Measurements from ENCODE around the gene MINK1. TPM values are rescaled to one million over a fixed set of nuclear protein-coding genes. Genes with fewer than 3 reads are reported as not detected.
"Not testable (repeated sequence)": the region's sequence is repeated elsewhere in the genome, so short reads cannot be mapped to it uniquely, and the experiment has no call there.

The MINK1 gene
- polyA plus RNA-seq, 1 experiment = 69.1 TPM

DNA sequence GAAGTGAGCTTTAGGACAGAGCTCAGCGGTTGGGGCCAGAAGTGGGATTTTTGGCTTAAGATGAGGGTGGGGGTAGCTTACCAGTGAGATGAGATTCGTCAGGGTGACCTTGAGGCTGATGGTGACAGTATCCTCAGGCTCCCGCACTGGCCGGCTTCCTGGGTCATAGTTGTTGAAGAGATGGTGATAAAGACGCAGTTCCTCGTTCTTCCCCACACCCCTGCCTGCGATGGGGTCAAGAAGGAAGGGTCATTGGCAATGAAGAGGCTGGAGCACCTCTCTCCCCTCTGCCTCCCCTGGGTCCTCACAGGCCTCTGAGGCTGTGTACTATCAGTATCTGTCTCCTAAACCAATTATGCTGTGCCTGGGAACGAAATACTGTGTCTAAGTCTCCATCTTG, 69.4 kb downstream of the MINK1 start:
- ChIA-PET CTCF (interaction anchor here (0.7 to 2.8 kb wide), 10 partner anchors 13 to 251 kb away, joined by 3 to 11 read pairs (median 4); partner anchors contain the start of genes ARRB2, MED11 and VMO1), POLR2A (no interaction called here)
- Histone ChIP-seq H3K4me3 (ENCODE audit: low read depth, low read length) (no peak overlapping the region), H3K36me3 (ENCODE audit: control insufficient read depth, insufficient read depth, low read length) (no peaks in the 10 kb centered on the region), H3K27me3 (ENCODE audit: control insufficient read depth, insufficient read depth, low read length) (no peaks in the 10 kb centered on the region)
- TF ChIP-seq CTCF (IDR thresholded peaks at IDR 0.05; ENCODE audit: insufficient read depth, low read depth, low read length) = no peak
- DNase-seq (ENCODE audit: low read depth) = no peak

DNA sequence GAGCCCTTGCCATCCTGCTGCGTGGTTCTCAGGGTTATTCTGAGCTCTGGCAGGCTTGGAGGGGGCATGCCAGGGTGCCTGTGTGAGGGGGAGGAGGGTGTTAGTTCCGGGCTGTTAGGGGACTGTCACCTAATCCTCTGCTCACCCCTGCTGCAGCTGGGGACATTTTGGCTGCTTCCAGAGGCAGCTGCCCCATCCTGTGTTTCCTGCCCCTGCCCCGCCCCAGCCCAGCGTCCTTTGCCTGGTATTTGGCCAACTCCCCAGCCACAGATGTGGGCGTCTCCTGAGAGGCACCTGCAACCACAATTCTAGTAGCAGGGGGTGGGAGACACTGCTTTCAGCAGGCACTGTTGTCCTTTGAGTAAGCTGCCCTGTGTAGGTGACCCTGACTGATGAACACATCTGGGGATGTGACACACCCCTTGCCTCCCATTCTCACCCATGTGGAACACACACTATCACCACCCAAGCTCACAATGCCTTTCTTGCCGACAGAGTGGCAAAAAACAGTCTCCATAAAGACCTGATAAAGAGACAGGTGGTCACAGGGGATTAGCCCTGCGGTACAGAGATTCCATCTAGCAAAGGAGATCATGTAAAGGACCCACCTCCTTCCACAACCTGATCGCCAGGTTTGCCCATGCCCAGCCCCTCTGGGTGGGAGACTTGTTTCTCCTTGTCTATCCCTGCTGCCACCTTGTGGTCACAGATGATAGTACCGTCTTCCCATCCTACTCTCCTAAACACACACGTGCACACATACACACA, 70.1 kb downstream of the MINK1 start, which contains the start of gene CHRNE:
Gene CHRNE (minus strand): TSS at position 48 of the 768 bp plus-strand sequence. CDS start 35 bp downstream, at position 13.
- ChIA-PET POLR2A (no interaction called here), CTCF (interaction anchor here (0.7 to 2.8 kb wide), 22 partner anchors 10 to 252 kb away, joined by 3 to 11 read pairs (median 4); partner anchors contain the start of genes ARRB2, RNF167, SLC25A11 and VMO1)
- no peak within 1 kb of the TSS for H3K4me3 ChIP-seq (ENCODE audit: low read depth, low read length)
- H3K27me3 ChIP-seq (ENCODE audit: control insufficient read depth, insufficient read depth, low read length) = no peaks in the 10 kb centered on the region
- no peaks in the 10 kb centered on the region for H3K36me3 ChIP-seq (ENCODE audit: control insufficient read depth, insufficient read depth, low read length)
- peak; percentile 82 for TF ChIP-seq CTCF (IDR thresholded peaks at IDR 0.05; ENCODE audit: insufficient read depth, low read depth, low read length)
- DNase-seq (ENCODE audit: low read depth) = no peak

DNA sequence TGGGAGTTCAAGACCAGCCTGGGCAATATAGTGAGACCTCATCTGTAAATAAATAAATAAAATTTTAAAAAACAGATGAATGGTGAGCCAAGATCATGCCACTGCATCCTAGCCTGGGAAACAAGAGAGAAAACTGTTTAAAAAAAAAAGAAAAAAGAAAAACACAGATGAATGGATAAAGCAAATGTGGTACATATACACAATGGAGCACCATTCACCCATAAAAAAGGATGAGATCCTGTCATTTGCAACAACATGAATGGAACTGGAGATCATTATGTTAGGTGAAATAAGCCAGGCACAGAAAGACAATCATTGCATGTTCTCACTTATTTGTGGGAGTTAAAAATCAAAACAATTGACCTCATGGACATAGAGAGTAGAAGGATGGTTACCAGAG, 73.5 kb downstream of the MINK1 start:
- H3K27me3 ChIP-seq (ENCODE audit: control insufficient read depth, insufficient read depth, low read length); CTCF ChIA-PET; H3K4me3 ChIP-seq (ENCODE audit: low read depth, low read length); POLR2A ChIA-PET; H3K36me3 ChIP-seq (ENCODE audit: control insufficient read depth, insufficient read depth, low read length); DNase-seq (ENCODE audit: low read depth): not testable (repeated sequence)

DNA sequence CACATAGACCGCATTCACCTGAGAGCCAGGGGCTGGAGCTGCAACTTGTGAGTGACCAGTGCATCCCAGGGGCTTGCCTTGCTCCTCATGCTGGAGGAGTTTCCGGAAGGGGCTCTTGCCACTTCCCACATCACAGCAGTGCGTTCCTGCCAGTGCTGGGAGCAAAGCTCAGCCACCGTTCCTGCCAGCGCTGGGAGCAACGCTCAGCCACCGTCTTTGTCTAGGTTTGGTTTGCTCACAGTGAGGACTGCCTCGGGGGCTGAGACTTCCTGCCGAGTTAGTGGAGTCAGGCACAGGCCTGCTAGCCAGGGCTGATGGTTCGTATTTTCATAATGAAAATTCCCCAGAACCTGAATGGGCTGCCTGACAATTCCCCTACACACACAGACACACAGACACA, 75.2 kb downstream of the MINK1 start:
- Histone ChIP-seq H3K27me3 (ENCODE audit: control insufficient read depth, insufficient read depth, low read length) (no peaks in the 10 kb centered on the region), H3K4me3 (ENCODE audit: low read depth, low read length) (no peak overlapping the region), H3K36me3 (ENCODE audit: control insufficient read depth, insufficient read depth, low read length) (no peaks in the 10 kb centered on the region)
- TF ChIP-seq CTCF (IDR thresholded peaks at IDR 0.05; ENCODE audit: insufficient read depth, low read depth, low read length) = no peak
- CTCF ChIA-PET = interaction anchor here (0.7 to 3.3 kb wide), 23 partner anchors 9 to 330 kb away, joined by 3 to 27 read pairs (median 6); partner anchors contain the start of genes C17orf107, CAMTA2, INCA1 and KIF1C
- DNase-seq (ENCODE audit: low read depth) = no peak
- POLR2A ChIA-PET = no interaction called here

- CTCF ChIA-PET = interaction anchor here (0.6 to 3.3 kb wide), 36 partner anchors 9 to 329 kb away, joined by 3 to 27 read pairs (median 4); partner anchors contain the start of genes C17orf107, CAMTA2, INCA1 and KIF1C
- H3K4me3 ChIP-seq (ENCODE audit: low read depth, low read length) = no peak overlapping the region
- DNase-seq (ENCODE audit: low read depth) = peak; percentile 82
Observed at GRCh38 chr17:4908711-4909496, 75.8 kb downstream of the MINK1 start.

More at GRCh38 chr17:4908711-4909496, 75.8 kb downstream of the MINK1 start:
- peak; percentile 86 for TF ChIP-seq CTCF (IDR thresholded peaks at IDR 0.05; ENCODE audit: insufficient read depth, low read depth, low read length)
- POLR2A ChIA-PET = interaction anchor here (0.9 kb wide), 1 partner anchor 31 kb away, joined by 3 read pairs; the partner anchor contains the start of genes RNF167 and SLC25A11
- Histone ChIP-seq H3K36me3 (ENCODE audit: control insufficient read depth, insufficient read depth, low read length) (no peaks in the 10 kb centered on the region), H3K27me3 (ENCODE audit: control insufficient read depth, insufficient read depth, low read length) (no peaks in the 10 kb centered on the region)
